Erythroblast (primary cell): ENCODE measurements around the gene ULK4.

Experiments used
- GATA1 ChIP-seq: IDR thresholded peaks from 2 replicates; pipeline ENCODE4 v1.6.1; 2011; ENCODE audit warnings: low read depth, mild to moderate bottlenecking, control low read depth, low read length, moderate library complexity
- POLR2A ChIP-seq: IDR thresholded peaks from 2 replicates; pipeline ENCODE4 v1.6.1; 2011; ENCODE audit warnings: mild to moderate bottlenecking, low read length

DNA sequence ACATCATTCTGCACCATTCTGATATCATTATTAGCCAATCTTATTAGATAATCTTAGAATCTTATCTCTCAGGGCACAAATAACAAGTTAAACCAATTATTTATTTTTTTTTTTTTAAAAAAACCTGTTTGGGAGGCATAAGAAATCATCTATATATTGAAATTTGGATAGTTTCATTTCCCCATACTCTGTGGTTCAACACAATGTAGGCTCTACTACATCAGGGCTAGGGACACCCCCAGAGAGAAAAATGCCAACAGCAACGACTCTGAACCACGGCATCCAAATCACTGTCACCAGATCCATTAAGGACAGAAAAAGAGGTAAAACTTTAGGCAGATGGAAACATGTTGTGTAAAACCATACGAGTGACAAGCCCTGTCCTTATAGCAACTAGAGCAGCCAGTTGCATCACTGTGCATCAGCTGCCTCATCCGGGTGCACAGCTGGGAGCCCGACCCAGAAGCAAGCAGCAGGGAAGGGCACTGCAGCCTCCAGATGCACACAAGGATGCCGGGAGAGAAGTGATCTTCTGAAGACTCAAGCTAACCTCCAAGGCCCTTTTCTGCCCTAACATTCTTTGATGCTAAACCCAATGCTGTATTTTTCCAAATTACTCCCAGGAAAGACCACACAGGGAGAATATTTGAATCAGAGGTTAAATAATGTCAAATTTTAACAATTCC lies 381.5 kb downstream of the ULK4 start:
- TF ChIP-seq POLR2A (no peak), GATA1 (no peak)
